DND-41 (cell line): Measurements from ENCODE around the gene MEGF8.

Source experiments
- ATAC-seq: fragments of 200-7000 bp; cut with Tn5 transposase; 3 replicates; pipeline ENCODE4 v1.9.1; 2021; ENCODE audit warnings: low read depth; ENCODE audit not compliant: insufficient read depth
- DNase-seq: peaks from one replicate; pipeline ENCODE4 v3.0.0-alpha.2; 2020
- H2AFZ ChIP-seq: 2 replicates; pipeline ENCODE4 v1.6.0; 2012; ENCODE audit warnings: low read depth, low read length
- H3K27ac ChIP-seq: 2 replicates; pipeline ENCODE4 v1.5.1; 2012; ENCODE audit warnings: low read length, inconsistent platforms
- H3K27me3 ChIP-seq: fragments of 200-600 bp; sonication (generic); 2 replicates; pipeline ENCODE4 v1.6.0; 2012; ENCODE audit warnings: low read length, mild to moderate bottlenecking, inconsistent platforms; ENCODE audit not compliant: insufficient read depth, poor library complexity
- H3K36me3 ChIP-seq: 2 replicates; pipeline ENCODE4 v1.5.1; 2012; ENCODE audit warnings: low read length, inconsistent platforms; ENCODE audit not compliant: insufficient read depth
- H3K4me1 ChIP-seq: 2 replicates; pipeline ENCODE4 v1.5.1; 2012; ENCODE audit warnings: mild to moderate bottlenecking, low read length; ENCODE audit not compliant: insufficient read depth
- H3K4me2 ChIP-seq: 2 replicates; pipeline ENCODE4 v1.6.0; 2012; ENCODE audit warnings: mild to moderate bottlenecking, moderate library complexity, low read length, inconsistent platforms; ENCODE audit not compliant: insufficient read depth
- H3K4me3 ChIP-seq, 2 experiments: fragments of 200-600 bp in 1 of 2; shearing (Covaris generic) in 1 of 2; 2 replicates each; pipeline ENCODE4 v1.5.1; 2012 to 2016; ENCODE audit warnings: inconsistent platforms in 2 of 2, low read length in 2 of 2, mild to moderate bottlenecking in 2 of 2, low read depth in 1 of 2, moderate library complexity in 1 of 2
- H3K79me2 ChIP-seq: 2 replicates; pipeline ENCODE4 v1.6.0; 2012; ENCODE audit warnings: low read length, inconsistent platforms; ENCODE audit not compliant: insufficient read depth
- H3K9ac ChIP-seq: 2 replicates; pipeline ENCODE4 v1.6.0; 2012; ENCODE audit warnings: low read depth, mild to moderate bottlenecking, inconsistent platforms, low read length, moderate library complexity
- H3K9me3 ChIP-seq: 2 replicates; pipeline ENCODE4 v1.5.1; 2012; ENCODE audit warnings: low read length, moderate library complexity, mild to moderate bottlenecking, inconsistent platforms; ENCODE audit not compliant: insufficient read depth, severe bottlenecking
- H4K20me1 ChIP-seq: 2 replicates; pipeline ENCODE4 v1.6.0; 2012; ENCODE audit warnings: low read length; ENCODE audit not compliant: insufficient read depth
- CTCF ChIP-seq: IDR thresholded peaks from 2 replicates; pipeline ENCODE4 v1.5.1; 2012; ENCODE audit warnings: borderline replicate concordance, low read length, moderate library complexity, mild to moderate bottlenecking; ENCODE audit not compliant: poor library complexity, severe bottlenecking; ENCODE audit errors: extremely low read depth
- EZH2 ChIP-seq: IDR thresholded peaks from 3 replicates; pipeline ENCODE4 v1.6.1; 2012; ENCODE audit warnings: borderline replicate concordance, low read depth, mild to moderate bottlenecking, moderate library complexity, low read length, inconsistent platforms; ENCODE audit not compliant: severe bottlenecking

Gene MEGF8

DNA sequence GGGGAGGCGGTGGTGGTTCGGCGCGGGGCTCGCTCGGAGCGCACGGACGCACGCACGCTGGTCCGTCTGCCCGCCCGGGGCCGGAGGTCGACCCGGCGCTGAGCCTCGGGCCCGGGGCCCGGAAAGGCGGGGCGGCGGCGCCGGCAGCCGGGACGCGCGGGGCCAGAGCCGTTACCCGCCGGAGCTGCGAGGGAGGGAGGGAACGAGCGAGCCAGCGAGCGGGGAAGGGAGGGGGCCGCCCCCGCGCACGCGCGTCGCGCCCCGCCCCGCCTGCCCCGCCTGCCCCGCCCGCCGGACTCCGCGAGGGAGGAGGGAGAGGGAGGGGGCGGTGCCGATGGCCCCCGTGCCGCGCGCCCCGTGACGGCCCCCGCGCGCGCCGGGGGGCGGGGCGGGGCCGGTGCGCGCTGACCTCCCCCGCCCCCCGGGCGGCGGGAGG lies 41.4 kb upstream of the MEGF8 start:
- ATAC-seq = no peak; the same call in 2 of the 3 replicates
- Histone ChIP-seq H3K27ac (peak overlapping the region; percentile 89), H3K4me1 (peaks cover 54% of the 10 kb centered on the region), H2AFZ (peak overlapping the region; percentile 57; the same call in 1 of the 2 replicates), H3K79me2 (peaks cover 40% of the 10 kb centered on the region), H3K9me3 (no peaks in the 10 kb centered on the region), H3K9ac (peak overlapping the region; percentile 72), H3K4me2 (peak overlapping the region; percentile 44), H3K4me3 (peak overlapping the region in 1 of 2 experiments; percentile 93; a peak in 2 of 4 replicates), H3K27me3 (no peaks in the 10 kb centered on the region), H3K36me3 (peaks cover 31% of the 10 kb centered on the region), H4K20me1 (peaks cover 34% of the 10 kb centered on the region)
- DNase-seq = peak; percentile 86
- TF ChIP-seq EZH2 (no peak), CTCF (no peak)

GRCh38 chr19:42284591-42285341 lies 40.7 kb upstream of the MEGF8 start:
- peak overlapping the region; percentile 62 for H2AFZ ChIP-seq
- H3K36me3 ChIP-seq = peaks cover 38% of the 10 kb centered on the region
- H3K9ac ChIP-seq = peak overlapping the region; percentile 85
- peaks cover 47% of the 10 kb centered on the region for H3K4me1 ChIP-seq
- H3K4me3 ChIP-seq = peak overlapping the region; percentile 75 to 93; a peak in 3 of 4 replicates
- H3K79me2 ChIP-seq = peaks cover 34% of the 10 kb centered on the region
- no peaks in the 10 kb centered on the region for H3K27me3 ChIP-seq
- H4K20me1 ChIP-seq = peaks cover 40% of the 10 kb centered on the region
- TF ChIP-seq EZH2 = no peak
- TF ChIP-seq CTCF = no peak
- H3K9me3 ChIP-seq = no peaks in the 10 kb centered on the region
- H3K4me2 ChIP-seq = peak overlapping the region; percentile 100
- ATAC-seq (no peak), DNase-seq (peak; percentile 39)
- H3K27ac ChIP-seq = peak overlapping the region; percentile 77

DNA sequence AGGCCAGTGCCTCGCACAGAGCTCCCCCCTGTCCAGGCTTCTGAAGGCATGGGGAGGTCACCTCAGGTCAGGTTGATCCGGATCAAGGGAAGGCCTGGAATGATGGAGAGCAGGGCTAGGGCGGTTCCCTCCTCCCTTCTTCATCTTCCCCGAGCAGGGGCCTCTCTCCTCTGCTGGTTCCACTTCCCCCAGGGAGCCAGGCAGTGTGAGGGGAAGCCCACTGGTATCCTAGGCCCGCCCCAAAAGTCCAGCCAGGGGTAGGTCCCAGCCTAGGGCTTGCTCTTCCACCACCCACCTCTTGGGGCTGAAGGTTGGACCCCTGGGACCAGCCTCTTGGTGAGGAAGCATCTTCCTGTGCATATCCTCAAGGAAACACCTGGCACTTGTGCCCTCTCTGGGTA lies 39.9 kb upstream of the MEGF8 start:
- Histone ChIP-seq H2AFZ (no peak overlapping the region), H3K9me3 (no peaks in the 10 kb centered on the region), H4K20me1 (peaks cover 43% of the 10 kb centered on the region), H3K79me2 (peaks cover 34% of the 10 kb centered on the region), H3K36me3 (peaks cover 46% of the 10 kb centered on the region), H3K4me1 (peaks cover 47% of the 10 kb centered on the region), H3K27ac (peak overlapping the region; percentile 77), H3K4me2 (peak overlapping the region; percentile 100), H3K4me3 (peak overlapping the region in 1 of 2 experiments; percentile 93; a peak in 1 of 4 replicates), H3K27me3 (no peaks in the 10 kb centered on the region), H3K9ac (peak overlapping the region; percentile 85; the same call in 1 of the 2 replicates)
- no peak for ATAC-seq
- TF ChIP-seq CTCF (no peak), EZH2 (no peak)
- no peak for DNase-seq
